ENCODE data around the gene LYG1. TPM values are rescaled to one million over a fixed set of nuclear protein-coding genes. Genes with fewer than 3 reads are reported as not detected.

LYG1 gene
- total RNA-seq, 1 experiment from 2014 or later = 3.8 TPM

DNA sequence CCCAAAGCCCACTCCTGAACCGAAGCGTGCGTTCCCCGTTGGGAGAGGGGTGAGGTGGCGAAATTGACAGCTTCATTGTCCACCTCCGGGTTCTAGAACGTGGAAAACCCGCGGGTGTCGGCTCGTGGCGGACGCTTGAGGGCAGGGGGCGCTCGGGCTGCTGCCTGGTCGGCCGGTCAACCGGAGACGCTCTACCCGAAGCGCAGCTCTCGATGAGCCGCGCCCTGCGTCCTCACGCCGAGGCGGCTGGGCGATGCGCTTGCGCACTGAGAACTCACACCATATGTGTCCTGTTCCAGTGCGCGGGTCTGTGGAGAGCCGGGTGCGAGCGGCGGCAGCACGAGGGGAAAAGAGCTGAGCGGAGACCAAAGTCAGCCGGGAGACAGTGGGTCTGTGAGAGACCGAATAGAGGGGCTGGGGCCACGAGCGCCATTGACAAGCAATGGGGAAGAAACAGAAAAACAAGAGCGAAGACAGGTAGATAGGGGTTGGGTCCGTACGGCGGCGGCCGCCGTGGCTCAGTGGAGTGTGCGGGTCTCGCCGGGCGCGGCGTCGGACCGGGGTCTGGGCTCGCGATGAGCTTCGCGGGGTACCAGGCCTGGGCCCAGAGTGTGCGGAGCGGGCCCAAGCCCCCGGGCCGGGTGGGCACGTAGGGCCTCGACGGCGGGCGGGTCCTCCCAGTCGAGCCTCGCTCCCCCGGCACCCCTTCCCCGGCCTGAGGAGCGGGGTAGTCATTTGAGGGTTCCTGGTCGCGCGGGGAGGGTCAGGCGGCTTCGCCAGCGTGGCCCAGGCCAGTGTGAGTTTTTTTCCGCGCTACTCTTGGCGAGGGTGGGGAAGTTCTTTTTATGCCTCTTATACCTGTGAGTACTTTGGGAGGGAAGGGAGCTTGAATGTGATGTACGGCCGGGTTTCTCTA lies 36.4 kb upstream of the LYG1 start, which contains the start of gene EIF5B:
Gene EIF5B, plus strand, starts transcription at position 277 of the 916 bp plus-strand sequence. Its CDS starts 166 bp downstream, at position 443.
- Histone ChIP-seq H3K9ac (ENCODE audit: low read length) (peak within 1 kb of the TSS; percentile 89), H3K9me3 (ENCODE audit: control insufficient read depth in 1 of 2, insufficient read depth in 1 of 2, low read depth in 1 of 2, low read length in 2 of 2) (no peaks in the 10 kb centered on the region), H3K27me3 (ENCODE audit: insufficient read depth, low read length) (no peaks in the 10 kb centered on the region), H3K4me2 (ENCODE audit: low read length) (peak within 1 kb of the TSS; percentile 80), H3K36me3 (ENCODE audit: control insufficient read depth in 1 of 2, insufficient read depth in 2 of 2, low read length in 2 of 2) (peaks cover 5 to 8% of the 10 kb centered on the region in 2 experiments; a peak in 2 of 4 replicates), H3K4me3 (replicated peaks in 1 of 2; ENCODE audit: low read depth in 1 of 2, low read length in 2 of 2) (peak within 1 kb of the TSS; percentile 82 to 92), H3K27ac (ENCODE audit: low read depth, low read length) (peak within 1 kb of the TSS; percentile 51), H2AFZ (ENCODE audit: low read depth, low read length, poor library complexity, severe bottlenecking) (peak within 1 kb of the TSS; percentile 8), H3K4me1 (ENCODE audit: control insufficient read depth in 1 of 2, insufficient read depth in 2 of 2, low read length in 2 of 2) (peaks cover 2 to 23% of the 10 kb centered on the region in 2 experiments), H3K79me2 (ENCODE audit: insufficient read depth, low read length) (peaks cover 90% of the 10 kb centered on the region), H4K20me1 (ENCODE audit: insufficient read depth) (peaks cover 11% of the 10 kb centered on the region; the same call in 1 of the 2 replicates), H3K9me2 (ENCODE audit: insufficient read depth) (no peaks in the 10 kb centered on the region)
- intact Hi-C loops (cut with micrococcal nuclease) = no loop called here
- CTCF ChIA-PET = interaction anchor here (0.6 to 2.3 kb wide), 9 partner anchors 10 to 688 kb away, joined by 3 to 14 read pairs (median 3); partner anchors contain the start of genes MRPL30 and REV1
- RAD21 ChIA-PET (ENCODE audit: low non-redundant PET in 1 of 2, low total read pairs in 2 of 2, uncharacterized antibody in 2 of 2, unreplicated experiment in 2 of 2) = interaction anchor here in 1 of 2 experiments (1.1 kb wide), 1 partner anchor 153 kb away, joined by 4 read pairs; the partner anchor contains the start of gene REV1
- no TSS peak for BruUV-seq (replicated peaks)
- DNase-seq (ENCODE audit: low read depth, low spot score) (peak; percentile 91), ATAC-seq (peak; percentile 81)
- POLR2A ChIA-PET = interaction anchor here (0.9 to 3.2 kb wide), 5 partner anchors 10 to 688 kb away, joined by 3 to 14 read pairs (median 3); partner anchors contain the start of gene C2orf15
- TF ChIP-seq SIN3A (IDR thresholded peaks at IDR 0.05; ENCODE audit: low read depth) = peak; percentile 91
- TF ChIP-seq TCF7L2 (IDR thresholded peaks at IDR 0.05; ENCODE audit: borderline replicate concordance, extremely low read depth, insufficient read depth, insufficient read length) = no peak
- TF ChIP-seq FOSL1 (IDR thresholded peaks at IDR 0.05; ENCODE audit: low read depth) = no peak
- TF ChIP-seq EGR1 (IDR thresholded peaks at IDR 0.05; ENCODE audit: low read depth) = no peak
- TF ChIP-seq ZFX (IDR thresholded peaks at IDR 0.05) = peak; percentile 81
- peak; percentile 98 for TF ChIP-seq POLR2AphosphoS5 (IDR thresholded peaks at IDR 0.05; ENCODE audit: low read depth, low read length)
- TF ChIP-seq SP1 (IDR thresholded peaks at IDR 0.05; ENCODE audit: low read depth) = no peak; the same call in 1 of the 2 replicates
- peak; percentile 86 for TF ChIP-seq POLR2A (IDR thresholded peaks at IDR 0.05; ENCODE audit: borderline replicate concordance, extremely low read depth, insufficient read depth, insufficient read length)
- no peak for TF ChIP-seq ELF1 (IDR thresholded peaks at IDR 0.05; ENCODE audit: borderline replicate concordance, low read depth)
- TF ChIP-seq, protein P1, sequence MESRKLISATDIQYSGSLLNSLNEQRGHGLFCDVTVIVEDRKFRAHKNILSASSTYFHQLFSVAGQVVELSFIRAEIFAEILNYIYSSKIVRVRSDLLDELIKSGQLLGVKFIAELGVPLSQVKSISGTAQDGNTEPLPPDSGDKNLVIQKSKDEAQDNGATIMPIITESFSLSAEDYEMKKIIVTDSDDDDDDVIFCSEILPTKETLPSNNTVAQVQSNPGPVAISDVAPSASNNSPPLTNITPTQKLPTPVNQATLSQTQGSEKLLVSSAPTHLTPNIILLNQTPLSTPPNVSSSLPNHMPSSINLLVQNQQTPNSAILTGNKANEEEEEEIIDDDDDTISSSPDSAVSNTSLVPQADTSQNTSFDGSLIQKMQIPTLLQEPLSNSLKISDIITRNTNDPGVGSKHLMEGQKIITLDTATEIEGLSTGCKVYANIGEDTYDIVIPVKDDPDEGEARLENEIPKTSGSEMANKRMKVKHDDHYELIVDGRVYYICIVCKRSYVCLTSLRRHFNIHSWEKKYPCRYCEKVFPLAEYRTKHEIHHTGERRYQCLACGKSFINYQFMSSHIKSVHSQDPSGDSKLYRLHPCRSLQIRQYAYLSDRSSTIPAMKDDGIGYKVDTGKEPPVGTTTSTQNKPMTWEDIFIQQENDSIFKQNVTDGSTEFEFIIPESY (IDR thresholded peaks at IDR 0.05; ENCODE audit: extremely low read depth, insufficient replicate concordance, low read length) = peak; percentile 81
- peak; percentile 93 for TF ChIP-seq CBX3 (IDR thresholded peaks at IDR 0.05; ENCODE audit: low read depth)
- TF ChIP-seq, protein P2, sequence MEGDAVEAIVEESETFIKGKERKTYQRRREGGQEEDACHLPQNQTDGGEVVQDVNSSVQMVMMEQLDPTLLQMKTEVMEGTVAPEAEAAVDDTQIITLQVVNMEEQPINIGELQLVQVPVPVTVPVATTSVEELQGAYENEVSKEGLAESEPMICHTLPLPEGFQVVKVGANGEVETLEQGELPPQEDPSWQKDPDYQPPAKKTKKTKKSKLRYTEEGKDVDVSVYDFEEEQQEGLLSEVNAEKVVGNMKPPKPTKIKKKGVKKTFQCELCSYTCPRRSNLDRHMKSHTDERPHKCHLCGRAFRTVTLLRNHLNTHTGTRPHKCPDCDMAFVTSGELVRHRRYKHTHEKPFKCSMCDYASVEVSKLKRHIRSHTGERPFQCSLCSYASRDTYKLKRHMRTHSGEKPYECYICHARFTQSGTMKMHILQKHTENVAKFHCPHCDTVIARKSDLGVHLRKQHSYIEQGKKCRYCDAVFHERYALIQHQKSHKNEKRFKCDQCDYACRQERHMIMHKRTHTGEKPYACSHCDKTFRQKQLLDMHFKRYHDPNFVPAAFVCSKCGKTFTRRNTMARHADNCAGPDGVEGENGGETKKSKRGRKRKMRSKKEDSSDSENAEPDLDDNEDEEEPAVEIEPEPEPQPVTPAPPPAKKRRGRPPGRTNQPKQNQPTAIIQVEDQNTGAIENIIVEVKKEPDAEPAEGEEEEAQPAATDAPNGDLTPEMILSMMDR (IDR thresholded peaks at IDR 0.05 in 2 of 3, conservative IDR thresholded peaks at IDR 0.05 in 1 of 3; ENCODE audit: borderline replicate concordance in 1 of 3, insufficient read depth in 1 of 3, low read depth in 2 of 3, low read length in 2 of 3) = peak; percentile 56 to 78 (median 63)
- TF ChIP-seq CEBPB (IDR thresholded peaks at IDR 0.05; ENCODE audit: low read depth) = no peak
- TF ChIP-seq YY1 (IDR thresholded peaks at IDR 0.05; ENCODE audit: extremely low read depth, insufficient replicate concordance, low read depth, low read length) = peak; percentile 58
- TF ChIP-seq RAD21 (IDR thresholded peaks at IDR 0.05; ENCODE audit: low read depth) = 0 out of 2 replicates have a peak, but pooled peaks have one; percentile 29
- TF ChIP-seq, protein P3, sequence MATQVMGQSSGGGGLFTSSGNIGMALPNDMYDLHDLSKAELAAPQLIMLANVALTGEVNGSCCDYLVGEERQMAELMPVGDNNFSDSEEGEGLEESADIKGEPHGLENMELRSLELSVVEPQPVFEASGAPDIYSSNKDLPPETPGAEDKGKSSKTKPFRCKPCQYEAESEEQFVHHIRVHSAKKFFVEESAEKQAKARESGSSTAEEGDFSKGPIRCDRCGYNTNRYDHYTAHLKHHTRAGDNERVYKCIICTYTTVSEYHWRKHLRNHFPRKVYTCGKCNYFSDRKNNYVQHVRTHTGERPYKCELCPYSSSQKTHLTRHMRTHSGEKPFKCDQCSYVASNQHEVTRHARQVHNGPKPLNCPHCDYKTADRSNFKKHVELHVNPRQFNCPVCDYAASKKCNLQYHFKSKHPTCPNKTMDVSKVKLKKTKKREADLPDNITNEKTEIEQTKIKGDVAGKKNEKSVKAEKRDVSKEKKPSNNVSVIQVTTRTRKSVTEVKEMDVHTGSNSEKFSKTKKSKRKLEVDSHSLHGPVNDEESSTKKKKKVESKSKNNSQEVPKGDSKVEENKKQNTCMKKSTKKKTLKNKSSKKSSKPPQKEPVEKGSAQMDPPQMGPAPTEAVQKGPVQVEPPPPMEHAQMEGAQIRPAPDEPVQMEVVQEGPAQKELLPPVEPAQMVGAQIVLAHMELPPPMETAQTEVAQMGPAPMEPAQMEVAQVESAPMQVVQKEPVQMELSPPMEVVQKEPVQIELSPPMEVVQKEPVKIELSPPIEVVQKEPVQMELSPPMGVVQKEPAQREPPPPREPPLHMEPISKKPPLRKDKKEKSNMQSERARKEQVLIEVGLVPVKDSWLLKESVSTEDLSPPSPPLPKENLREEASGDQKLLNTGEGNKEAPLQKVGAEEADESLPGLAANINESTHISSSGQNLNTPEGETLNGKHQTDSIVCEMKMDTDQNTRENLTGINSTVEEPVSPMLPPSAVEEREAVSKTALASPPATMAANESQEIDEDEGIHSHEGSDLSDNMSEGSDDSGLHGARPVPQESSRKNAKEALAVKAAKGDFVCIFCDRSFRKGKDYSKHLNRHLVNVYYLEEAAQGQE (IDR thresholded peaks at IDR 0.05; ENCODE audit: low read depth) = no peak
- no peak for TF ChIP-seq JUND (IDR thresholded peaks at IDR 0.05)
- TF ChIP-seq ZNF274 (IDR thresholded peaks at IDR 0.05; ENCODE audit: low read depth, low read length) = no peak

All from HCT116 (cell line).